HFFc6 (cell line): ENCODE measurements around the gene ESPN. TPM values are rescaled to one million over a fixed set of nuclear protein-coding genes. Genes with fewer than 3 reads are reported as not detected.

Experiments
- DNase-seq: peaks from one replicate; pipeline ENCODE4 v3.0.0-alpha.2; 2018
- H3K27ac Mint-ChIP-seq: 2 replicates; pipeline ENCODE4 v1.8.0; 2020; ENCODE audit warnings: mild to moderate bottlenecking, mixed read lengths
- H3K27me3 Mint-ChIP-seq: 2 replicates; pipeline ENCODE4 v1.8.0; 2021; ENCODE audit warnings: mild to moderate bottlenecking, moderate library complexity, mixed read lengths; ENCODE audit not compliant: insufficient read depth
- H3K36me3 Mint-ChIP-seq: 2 replicates; pipeline ENCODE4 v1.8.0; 2021; ENCODE audit warnings: low read depth, mixed read lengths
- H3K4me1 Mint-ChIP-seq: 2 replicates; pipeline ENCODE4 v1.8.0; 2020; ENCODE audit warnings: low read depth, mixed read lengths
- H3K4me3 Mint-ChIP-seq: 2 replicates; pipeline ENCODE4 v1.8.0; 2020; ENCODE audit warnings: mild to moderate bottlenecking, moderate library complexity, mixed read lengths
- H3K9me3 Mint-ChIP-seq: 2 replicates; pipeline ENCODE4 v1.8.0; 2020; ENCODE audit warnings: mild to moderate bottlenecking, mixed read lengths
- total RNA-seq, 6 experiments: library from RNA; stranded (reverse); fragmentation: NEBNext Ultra II Directional; extraction: Animal tissue kit (Norgen Biotek cat#: 25700); gene quantifications; 2 replicates in 1 of 6; 3 replicates in 5 of 6; pipeline ENCODE4 v1.2.3, GENCODE V29; 2021
- TF ChIP-seq, protein P1 (sequence below): fragments of 200-600 bp; sonication (generic); IDR thresholded peaks from 2 replicates; pipeline ENCODE4 v1.5.0; 2021; ENCODE audit warnings: antibody characterized with exemption, mild to moderate bottlenecking

ESPN gene
- total RNA-seq, 6 experiments from 2014 or later = not detected

DNA sequence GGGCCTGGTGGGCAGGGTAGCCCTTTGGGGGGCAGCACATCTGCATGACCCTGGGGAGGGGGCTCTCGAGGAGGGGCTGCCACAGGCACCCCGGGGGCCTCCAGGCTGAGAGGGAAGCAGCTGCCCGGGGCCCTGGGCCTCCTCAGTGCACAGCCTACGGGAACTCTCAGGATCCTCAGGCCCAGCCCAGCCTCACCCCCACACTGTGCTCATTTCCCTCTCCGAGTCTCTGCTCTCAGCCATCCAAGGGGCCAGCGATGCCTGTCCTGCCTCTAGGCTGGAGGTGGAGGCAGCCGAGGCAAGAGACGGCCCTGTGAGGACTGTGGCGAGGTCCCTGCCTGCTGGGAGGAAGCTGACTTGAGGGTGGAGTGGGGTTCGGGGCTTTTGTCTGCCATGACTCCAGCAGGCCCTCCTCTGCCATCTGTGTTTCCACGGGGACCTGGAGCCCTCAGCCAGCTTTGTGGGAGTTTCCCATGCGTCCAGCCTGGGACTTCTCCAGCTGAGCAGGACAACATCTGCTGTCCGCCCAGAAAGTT is 74.1 kb downstream of the ESPN start:
- H3K9me3 Mint-ChIP-seq = no peaks in the 10 kb centered on the region
- TF ChIP-seq, protein P1, sequence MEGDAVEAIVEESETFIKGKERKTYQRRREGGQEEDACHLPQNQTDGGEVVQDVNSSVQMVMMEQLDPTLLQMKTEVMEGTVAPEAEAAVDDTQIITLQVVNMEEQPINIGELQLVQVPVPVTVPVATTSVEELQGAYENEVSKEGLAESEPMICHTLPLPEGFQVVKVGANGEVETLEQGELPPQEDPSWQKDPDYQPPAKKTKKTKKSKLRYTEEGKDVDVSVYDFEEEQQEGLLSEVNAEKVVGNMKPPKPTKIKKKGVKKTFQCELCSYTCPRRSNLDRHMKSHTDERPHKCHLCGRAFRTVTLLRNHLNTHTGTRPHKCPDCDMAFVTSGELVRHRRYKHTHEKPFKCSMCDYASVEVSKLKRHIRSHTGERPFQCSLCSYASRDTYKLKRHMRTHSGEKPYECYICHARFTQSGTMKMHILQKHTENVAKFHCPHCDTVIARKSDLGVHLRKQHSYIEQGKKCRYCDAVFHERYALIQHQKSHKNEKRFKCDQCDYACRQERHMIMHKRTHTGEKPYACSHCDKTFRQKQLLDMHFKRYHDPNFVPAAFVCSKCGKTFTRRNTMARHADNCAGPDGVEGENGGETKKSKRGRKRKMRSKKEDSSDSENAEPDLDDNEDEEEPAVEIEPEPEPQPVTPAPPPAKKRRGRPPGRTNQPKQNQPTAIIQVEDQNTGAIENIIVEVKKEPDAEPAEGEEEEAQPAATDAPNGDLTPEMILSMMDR = no peak
- peaks cover 11% of the 10 kb centered on the region for H3K27me3 Mint-ChIP-seq
- no peak overlapping the region for H3K4me3 Mint-ChIP-seq
- no peak overlapping the region for H3K27ac Mint-ChIP-seq
- H3K36me3 Mint-ChIP-seq = no peaks in the 10 kb centered on the region
- peaks cover 6% of the 10 kb centered on the region; the same call in 1 of the 2 replicates for H3K4me1 Mint-ChIP-seq
- no peak for DNase-seq

DNA sequence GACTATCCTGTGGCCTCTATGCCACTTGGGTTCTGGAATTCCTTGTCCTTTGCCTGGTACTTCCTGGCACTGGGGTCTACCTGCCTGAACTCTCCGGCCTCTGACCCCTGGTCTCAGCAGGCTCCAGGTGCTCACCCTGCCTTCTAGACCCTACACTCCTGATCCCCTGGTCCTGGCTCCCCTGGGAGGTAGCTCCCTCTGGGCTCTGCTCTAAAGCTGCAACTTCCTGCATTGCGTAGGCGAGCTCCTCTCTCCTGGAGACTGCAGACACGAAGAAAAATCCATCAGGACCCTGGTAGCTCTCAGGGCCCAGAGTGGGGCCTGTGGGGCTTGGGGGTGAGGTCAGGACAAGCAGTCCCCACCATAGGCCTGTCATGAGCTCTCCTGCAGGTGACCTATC is 74.7 kb downstream of the ESPN start:
- no peaks in the 10 kb centered on the region for H3K36me3 Mint-ChIP-seq
- H3K4me3 Mint-ChIP-seq = no peak overlapping the region
- H3K4me1 Mint-ChIP-seq = peaks cover 6% of the 10 kb centered on the region; the same call in 1 of the 2 replicates
- no peak overlapping the region; the same call in 1 of the 2 replicates for H3K27ac Mint-ChIP-seq
- H3K9me3 Mint-ChIP-seq = no peaks in the 10 kb centered on the region
- no peak for DNase-seq
- peaks cover 11% of the 10 kb centered on the region for H3K27me3 Mint-ChIP-seq
- TF ChIP-seq, protein P1 = no peak

DNA sequence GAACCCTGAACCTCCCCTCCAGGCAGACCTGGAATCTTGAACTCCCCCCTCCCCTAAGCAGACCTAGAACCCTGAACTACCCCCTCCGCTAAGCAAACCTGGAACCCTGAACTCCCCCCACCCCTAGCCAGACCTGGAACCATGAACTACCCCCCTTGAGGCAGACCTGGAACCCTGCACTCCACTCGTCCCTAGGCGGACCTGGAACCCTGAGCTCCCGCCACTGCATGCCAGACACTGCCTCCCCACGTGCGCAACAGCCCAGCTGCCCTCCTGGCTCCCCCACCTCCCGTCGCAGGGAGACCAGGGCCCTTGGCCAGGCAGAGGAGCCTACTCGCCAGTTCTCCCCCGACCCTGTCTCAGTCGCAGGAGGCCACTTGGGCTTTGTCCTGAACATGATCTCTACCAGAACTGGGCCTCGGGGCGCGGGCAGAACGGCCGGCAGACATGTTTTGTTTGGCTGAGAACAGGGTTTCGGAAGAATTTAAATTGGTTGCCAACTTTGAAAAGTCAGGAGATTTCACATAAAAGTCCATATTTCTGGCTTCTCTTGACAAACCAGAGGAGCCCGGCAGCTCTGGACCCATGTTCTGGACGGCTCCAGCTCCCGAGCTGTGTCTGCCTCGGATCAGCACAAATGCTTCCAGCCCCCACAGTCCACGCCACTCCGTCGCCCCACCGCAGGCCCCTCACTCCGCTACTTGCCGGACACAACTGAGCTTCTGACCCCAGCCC is 76.1 kb downstream of the ESPN start:
- no peaks in the 10 kb centered on the region for H3K36me3 Mint-ChIP-seq
- TF ChIP-seq, protein P1 = no peak
- H3K4me1 Mint-ChIP-seq = peaks cover 6% of the 10 kb centered on the region; the same call in 1 of the 2 replicates
- no peak overlapping the region for H3K27ac Mint-ChIP-seq
- peaks cover 10% of the 10 kb centered on the region for H3K27me3 Mint-ChIP-seq
- DNase-seq = no peak
- H3K9me3 Mint-ChIP-seq = no peaks in the 10 kb centered on the region
- no peak overlapping the region for H3K4me3 Mint-ChIP-seq

DNA sequence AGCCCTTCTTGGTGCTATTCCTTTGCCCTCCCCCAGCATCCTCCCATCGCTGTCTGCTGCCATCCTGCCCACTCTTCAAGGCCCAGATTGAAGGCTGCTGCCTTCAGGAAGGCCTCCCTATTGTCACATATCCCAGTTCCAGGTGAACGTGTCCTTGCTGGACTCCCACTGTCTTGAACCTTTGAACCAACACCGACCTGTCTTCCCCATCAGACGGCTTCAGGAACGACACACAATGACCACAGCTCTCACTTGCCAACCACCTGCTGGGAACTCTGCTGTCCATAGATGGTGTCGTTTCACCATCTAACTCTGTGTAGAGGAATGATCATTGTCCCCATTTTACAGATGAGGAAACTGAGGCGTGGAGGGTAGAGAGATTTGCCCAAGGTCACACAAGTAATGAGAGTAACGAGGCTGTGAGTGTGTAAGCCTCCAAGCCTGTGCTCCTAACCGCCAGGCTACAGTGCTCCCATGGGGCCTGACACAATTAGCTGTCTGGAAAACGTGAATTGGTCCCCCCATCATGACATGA is 76.8 kb downstream of the ESPN start:
- H3K4me3 Mint-ChIP-seq = no peak overlapping the region

DNA sequence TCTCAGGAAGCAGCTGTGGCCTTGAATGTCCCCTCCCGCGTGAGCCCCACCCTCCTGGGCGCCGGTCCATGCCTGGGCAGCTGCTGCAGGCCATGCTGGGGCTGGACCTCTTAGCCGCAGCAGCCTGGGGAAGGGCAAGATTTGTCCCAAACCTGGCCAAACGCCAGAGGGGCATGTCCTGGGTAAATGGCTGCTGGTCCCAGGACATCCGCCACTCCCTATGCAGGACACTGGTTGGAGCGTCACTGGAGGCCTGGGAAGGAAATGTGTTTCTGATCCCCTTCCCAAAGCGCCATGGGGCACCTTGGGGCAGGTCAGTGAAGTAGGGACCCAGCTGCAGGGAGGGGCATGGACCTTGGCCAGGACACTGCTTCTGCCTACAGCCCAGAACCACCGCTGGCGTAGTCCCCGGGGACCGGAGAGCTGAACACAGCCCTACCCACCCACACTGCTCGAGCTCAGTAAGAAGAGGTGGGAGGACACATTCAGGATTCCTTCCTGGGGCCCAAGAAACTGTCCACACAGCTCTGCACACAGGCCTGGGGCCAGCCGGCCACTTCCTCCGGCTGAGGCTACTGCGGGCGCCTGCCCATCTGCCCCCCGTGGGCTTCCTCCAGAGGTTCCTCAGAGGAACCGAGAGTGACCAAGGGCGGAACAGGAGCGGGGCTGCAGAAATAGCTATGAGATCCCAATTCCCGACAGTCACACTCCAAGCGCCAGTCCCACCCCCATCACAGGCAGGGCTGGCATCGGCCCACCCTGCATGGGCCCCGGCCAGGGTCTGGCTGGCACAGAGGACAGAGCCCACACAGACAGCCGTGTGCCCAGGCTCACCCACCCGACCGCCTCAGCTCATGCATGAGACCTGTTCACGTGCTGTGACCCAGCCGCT is 77.7 kb downstream of the ESPN start:
- TF ChIP-seq, protein P1 = no peak
- H3K9me3 Mint-ChIP-seq = no peaks in the 10 kb centered on the region
- H3K36me3 Mint-ChIP-seq = no peaks in the 10 kb centered on the region
- DNase-seq = no peak
- H3K27ac Mint-ChIP-seq = no peak overlapping the region
- peaks cover 6% of the 10 kb centered on the region; the same call in 1 of the 2 replicates for H3K4me1 Mint-ChIP-seq
- H3K4me3 Mint-ChIP-seq = no peak overlapping the region
- peaks cover 12% of the 10 kb centered on the region for H3K27me3 Mint-ChIP-seq

More for the DNA sequence above, 76.8 kb downstream of the ESPN start:
- Mint-ChIP-seq H3K9me3 (no peaks in the 10 kb centered on the region), H3K27ac (no peak overlapping the region), H3K27me3 (peaks cover 6% of the 10 kb centered on the region), H3K4me1 (peaks cover 6% of the 10 kb centered on the region; the same call in 1 of the 2 replicates), H3K36me3 (no peaks in the 10 kb centered on the region)
- TF ChIP-seq, protein P1 = no peak
- DNase-seq = no peak
